Neural cell (in vitro differentiated cells): ENCODE results near the gene SLC6A15. TPM values are rescaled to one million over a fixed set of nuclear protein-coding genes. Genes with fewer than 3 reads are reported as not detected.

Experiments used
- H2AFZ ChIP-seq: fragments of 200-600, 300-800 bp; sonication (generic), shearing (Covaris generic); 2 replicates; pipeline ENCODE4 v1.6.0; 2014; ENCODE audit warnings: low read depth, mild to moderate bottlenecking, antibody characterized with exemption, low read length, moderate library complexity
- H3F3A ChIP-seq: fragments of 200-600 bp; shearing (Covaris generic); 2 replicates; pipeline ENCODE4 v1.6.1; 2016; ENCODE audit warnings: mild to moderate bottlenecking, moderate library complexity, mixed read lengths, antibody characterized with exemption, low read length; ENCODE audit not compliant: insufficient read depth, poor library complexity, severe bottlenecking
- H3K27ac ChIP-seq: fragments of 200-600, 300-800 bp; sonication (generic), shearing (Covaris generic); 2 replicates; pipeline ENCODE4 v1.5.1; 2014; ENCODE audit warnings: mild to moderate bottlenecking, low read length, moderate library complexity
- H3K27me3 ChIP-seq: fragments of 300-800, 200-600 bp; sonication (generic), shearing (Covaris generic); 2 replicates; pipeline ENCODE4 v1.6.0; 2014; ENCODE audit warnings: mild to moderate bottlenecking, low read depth, low read length, moderate library complexity; ENCODE audit not compliant: insufficient read depth
- H3K36me3 ChIP-seq: fragments of 300-800, 200-600 bp; sonication (generic), shearing (Covaris generic); 2 replicates; pipeline ENCODE4 v1.5.1; 2014; ENCODE audit warnings: mild to moderate bottlenecking, antibody characterized with exemption, low read length, moderate library complexity; ENCODE audit not compliant: insufficient read depth
- H3K4me2 ChIP-seq: fragments of 300-800, 200-600 bp; sonication (generic), shearing (Covaris generic); 2 replicates; pipeline ENCODE4 v1.6.0; 2014; ENCODE audit warnings: mild to moderate bottlenecking, low read length
- H3K4me3 ChIP-seq: fragments of 300-800, 200-600 bp; sonication (generic), shearing (Covaris generic); 2 replicates; pipeline ENCODE4 v1.5.1; 2014; ENCODE audit warnings: mild to moderate bottlenecking, low read length, moderate library complexity
- H3K79me2 ChIP-seq: fragments of 200-600 bp; shearing (Covaris generic); replicated peaks from 2 replicates; pipeline ENCODE4 v1.6.0; 2014; ENCODE audit warnings: mild to moderate bottlenecking, low read length, moderate library complexity; ENCODE audit not compliant: insufficient read depth
- H3K9ac ChIP-seq: fragments of 300-800, 200-600 bp; sonication (generic), shearing (Covaris generic); 2 replicates; pipeline ENCODE4 v1.6.1; 2016; ENCODE audit warnings: mild to moderate bottlenecking, low read length, mixed read lengths
- H3K9me2 ChIP-seq: fragments of 200-600 bp; shearing (Covaris generic); 2 replicates; pipeline ENCODE4 v1.6.1; 2016; ENCODE audit warnings: mild to moderate bottlenecking, low read length, mixed read lengths; ENCODE audit not compliant: insufficient read depth
- H3K9me3 ChIP-seq: fragments of 200-600, 300-800 bp; sonication (generic), shearing (Covaris generic); 2 replicates; pipeline ENCODE4 v1.6.1; 2016; ENCODE audit warnings: mild to moderate bottlenecking, mixed run types, low read length, moderate library complexity, mixed read lengths
- H4K20me1 ChIP-seq: fragments of 200-600 bp; shearing (Covaris generic); 2 replicates; pipeline ENCODE4 v1.6.1; 2016; ENCODE audit warnings: mild to moderate bottlenecking, mixed run types; ENCODE audit not compliant: insufficient read depth
- CTCF ChIP-seq: fragments of 450-650 bp; IDR thresholded peaks from 2 replicates; pipeline ENCODE4 v1.5.1; 2014; ENCODE audit warnings: antibody characterized with exemption, mild to moderate bottlenecking, moderate library complexity; ENCODE audit not compliant: poor library complexity, severe bottlenecking
- EP300 ChIP-seq: fragments of 450-650 bp; conservative IDR thresholded peaks from 2 replicates; pipeline ENCODE4 v1.6.1; 2014; ENCODE audit warnings: antibody characterized with exemption, mild to moderate bottlenecking, moderate library complexity; ENCODE audit not compliant: poor library complexity, severe bottlenecking
- EZH2 ChIP-seq: fragments of 200-600, 300-800 bp; shearing (Covaris generic), sonication (generic); IDR thresholded peaks from 2 replicates; pipeline ENCODE4 v1.6.1; 2014; ENCODE audit warnings: antibody characterized with exemption, low read length, borderline replicate concordance, mild to moderate bottlenecking; ENCODE audit not compliant: insufficient read depth, poor library complexity, severe bottlenecking
- MXI1 ChIP-seq: fragments of 450-650 bp; conservative IDR thresholded peaks from 2 replicates; pipeline ENCODE4 v1.6.1; 2014; ENCODE audit warnings: antibody characterized with exemption, mild to moderate bottlenecking; ENCODE audit not compliant: poor library complexity, severe bottlenecking
- POLR2AphosphoS5 ChIP-seq: IDR thresholded peaks from 2 replicates; pipeline ENCODE4 v1.6.1; 2012
- RAD21 ChIP-seq: fragments of 450-650 bp; conservative IDR thresholded peaks from 2 replicates; pipeline ENCODE4 v1.6.1; 2014; ENCODE audit warnings: antibody characterized with exemption, mild to moderate bottlenecking, moderate library complexity
- REST ChIP-seq: IDR thresholded peaks from 2 replicates; pipeline ENCODE4 v1.6.1; 2012; ENCODE audit warnings: borderline replicate concordance
- SMC3 ChIP-seq: fragments of 450-650 bp; conservative IDR thresholded peaks from 2 replicates; pipeline ENCODE4 v1.6.1; 2014; ENCODE audit warnings: antibody characterized with exemption, mild to moderate bottlenecking, moderate library complexity; ENCODE audit not compliant: poor library complexity
- TAF1 ChIP-seq: IDR thresholded peaks from 2 replicates; pipeline ENCODE4 v1.6.1; 2012; ENCODE audit warnings: low read depth
- polyA plus RNA-seq: library from polyadenylated mRNA; depleted of rRNA; stranded (reverse); fragments of >200 nt; gene quantifications from 2 replicates; pipeline ENCODE4 v1.2.3, GENCODE V29; 2014

The SLC6A15 gene
- polyA plus RNA-seq, 1 donor from 2014 or later, result 11.4 TPM

- peak; percentile 95 for TF ChIP-seq EP300
- TF ChIP-seq CTCF, result no peak
- no peak for TF ChIP-seq MXI1
- TF ChIP-seq REST, result peak; percentile 83
- no peak for TF ChIP-seq RAD21
- TF ChIP-seq POLR2AphosphoS5, result peak; percentile 97
- no peak for TF ChIP-seq SMC3
- TF ChIP-seq EZH2, result no peak
- Histone ChIP-seq H2AFZ (no peak overlapping the region), H3K9ac (no peak overlapping the region), H4K20me1 (no peaks in the 10 kb centered on the region), H3K79me2 (no peaks in the 10 kb centered on the region), H3K9me3 (no peaks in the 10 kb centered on the region), H3K27me3 (no peaks in the 10 kb centered on the region), H3K36me3 (no peaks in the 10 kb centered on the region), H3K9me2 (no peaks in the 10 kb centered on the region), H3K4me2 (peak overlapping the region; percentile 27), H3K27ac (peak overlapping the region; percentile 46), H3K4me3 (no peak overlapping the region), H3F3A (peaks cover 4% of the 10 kb centered on the region)
Observed at GRCh38 chr12:84858796-84859195, 53.8 kb downstream of the SLC6A15 start.

- Histone ChIP-seq H3F3A (peaks cover 4% of the 10 kb centered on the region), H3K9me2 (no peaks in the 10 kb centered on the region), H4K20me1 (no peaks in the 10 kb centered on the region), H3K79me2 (no peaks in the 10 kb centered on the region), H3K27ac (no peak overlapping the region), H3K4me3 (no peak overlapping the region), H3K4me2 (no peak overlapping the region), H3K27me3 (no peaks in the 10 kb centered on the region), H2AFZ (no peak overlapping the region), H3K9ac (no peak overlapping the region), H3K9me3 (no peaks in the 10 kb centered on the region), H3K36me3 (no peaks in the 10 kb centered on the region)
- TF ChIP-seq SMC3 (no peak), REST (no peak), MXI1 (no peak), CTCF (no peak), TAF1 (no peak), EP300 (no peak), RAD21 (no peak), EZH2 (no peak), POLR2AphosphoS5 (no peak)
Observed at GRCh38 chr12:84857525-84858208, 54.9 kb downstream of the SLC6A15 start.
